Calu3 (cell line): ENCODE measurements around the gene CHST1. TPM values are rescaled to one million over a fixed set of nuclear protein-coding genes. Genes with fewer than 3 reads are reported as not detected.
A peak's percentile ranks its signal among the peaks of the same experiment; 100 is the strongest.

Experiments
- BruUV-seq: library from RNA; stranded (reverse); fragments of 400-500 nt; replicated peaks from 2 replicates; lab custom pipeline; 2021; lab: Mats Ljungman, UMichigan
- CTCF ChIA-PET: fragments of 300-600 bp; sonication (Branson Sonifier 250); formaldehyde crosslinking; loops from one replicate; lab custom pipeline; 2022; ENCODE audit warnings: antibody characterized with exemption; lab: Charles Lee
- DNase-seq: peaks from one replicate; pipeline ENCODE4 v3.0.0; 2022
- H3K27ac Mint-ChIP-seq: one replicate; pipeline ENCODE4 v1.8.0; 2022; ENCODE audit warnings: mixed read lengths; ENCODE audit not compliant: unreplicated experiment
- H3K27me3 Mint-ChIP-seq: one replicate; pipeline ENCODE4 v1.8.0; 2022; ENCODE audit warnings: mixed read lengths; ENCODE audit not compliant: unreplicated experiment
- H3K36me3 Mint-ChIP-seq: one replicate; pipeline ENCODE4 v1.8.0; 2022; ENCODE audit warnings: mild to moderate bottlenecking, moderate library complexity, mixed read lengths; ENCODE audit not compliant: insufficient read depth, unreplicated experiment
- H3K4me1 Mint-ChIP-seq: one replicate; pipeline ENCODE4 v1.8.0; 2022; ENCODE audit warnings: mild to moderate bottlenecking, low read depth, mixed read lengths; ENCODE audit not compliant: unreplicated experiment
- H3K4me3 Mint-ChIP-seq: one replicate; pipeline ENCODE4 v1.8.0; 2022; ENCODE audit warnings: mild to moderate bottlenecking, low read depth, moderate library complexity, mixed read lengths; ENCODE audit not compliant: unreplicated experiment
- H3K9me3 Mint-ChIP-seq: one replicate; pipeline ENCODE4 v1.8.0; 2022; ENCODE audit warnings: low read depth, mixed read lengths; ENCODE audit not compliant: unreplicated experiment
- CTCF ChIP-seq: fragments of 200-600 bp; IDR thresholded peaks from one replicate; pipeline ENCODE4 v1.8.0; 2022; ENCODE audit warnings: antibody characterized with exemption; ENCODE audit not compliant: unreplicated experiment
- intact Hi-C: fragments of 100-400 bp; cut with micrococcal nuclease; formaldehyde crosslinking; loops from one replicate; pipeline ENCODE4 v1.10.0; 2022; ENCODE audit not compliant: unreplicated experiment
- total RNA-seq: library from RNA; stranded (reverse); gene quantifications from 2 replicates; pipeline ENCODE4 v1.2.3, GENCODE V29; 2022

CHST1 gene
- total RNA-seq, 1 experiment from 2014 or later, result not detected

GRCh38 chr11:45655831-45656230 lies 9.6 kb downstream of the CHST1 start:
- Mint-ChIP-seq H3K27me3 (peaks cover 94% of the 10 kb centered on the region), H3K36me3 (no peaks in the 10 kb centered on the region), H3K4me1 (no peaks in the 10 kb centered on the region), H3K9me3 (no peaks in the 10 kb centered on the region), H3K4me3 (no peak overlapping the region), H3K27ac (no peak overlapping the region)
- DNase-seq, result no peak
- CTCF ChIA-PET, result interaction anchor here (0.6 to 2.4 kb wide), 5 partner anchors 11 to 284 kb away, joined by 3 to 8 read pairs (median 4); no protein-coding TSS in a partner anchor
- intact Hi-C loops, result loop anchor here (10.0 kb wide), 2 partner anchors 281 to 311 kb away; no protein-coding TSS in a partner anchor
- BruUV-seq, result no TSS peak
- TF ChIP-seq CTCF, result no peak

GRCh38 chr11:45655347-45655756 lies 10.1 kb downstream of the CHST1 start:
- no peaks in the 10 kb centered on the region for H3K36me3 Mint-ChIP-seq
- no peaks in the 10 kb centered on the region for H3K4me1 Mint-ChIP-seq
- no peak overlapping the region for H3K27ac Mint-ChIP-seq
- no peak overlapping the region for H3K4me3 Mint-ChIP-seq
- H3K9me3 Mint-ChIP-seq, result no peaks in the 10 kb centered on the region
- intact Hi-C loops, result loop anchor here (10.0 kb wide), 2 partner anchors 281 to 311 kb away; no protein-coding TSS in a partner anchor
- DNase-seq, result peak; percentile 80
- BruUV-seq, result no TSS peak
- CTCF ChIA-PET, result interaction anchor here (1.0 to 1.6 kb wide), 5 partner anchors 9 to 284 kb away, joined by 3 to 8 read pairs (median 5); no protein-coding TSS in a partner anchor
- H3K27me3 Mint-ChIP-seq, result peaks cover 94% of the 10 kb centered on the region
- peak; percentile 89 for TF ChIP-seq CTCF

- H3K27me3 Mint-ChIP-seq, result peaks cover 94% of the 10 kb centered on the region
- no peaks in the 10 kb centered on the region for H3K4me1 Mint-ChIP-seq
- TF ChIP-seq CTCF, result no peak
- H3K27ac Mint-ChIP-seq, result no peak overlapping the region
- no peak overlapping the region for H3K4me3 Mint-ChIP-seq
- intact Hi-C loops, result loop anchor here (10.0 kb wide), 2 partner anchors 280 to 310 kb away; no protein-coding TSS in a partner anchor
- CTCF ChIA-PET, result interaction anchor here (0.7 to 1.6 kb wide), 6 partner anchors 9 to 284 kb away, joined by 3 to 8 read pairs (median 4); no protein-coding TSS in a partner anchor
- H3K9me3 Mint-ChIP-seq, result no peaks in the 10 kb centered on the region
- no peaks in the 10 kb centered on the region for H3K36me3 Mint-ChIP-seq
- BruUV-seq, result no TSS peak
- no peak for DNase-seq
Observed at GRCh38 chr11:45655012-45655283, 10.5 kb downstream of the CHST1 start.

- Mint-ChIP-seq H3K27me3 (peaks cover 90% of the 10 kb centered on the region), H3K4me3 (no peak overlapping the region), H3K27ac (no peak overlapping the region), H3K36me3 (no peaks in the 10 kb centered on the region), H3K4me1 (no peaks in the 10 kb centered on the region), H3K9me3 (no peaks in the 10 kb centered on the region)
- no peak for DNase-seq
- intact Hi-C loops, result loop anchor here (10.0 kb wide), 2 partner anchors 280 to 310 kb away; no protein-coding TSS in a partner anchor
- no TSS peak for BruUV-seq
- TF ChIP-seq CTCF, result no peak
- CTCF ChIA-PET, result interaction anchor here (0.7 to 1.6 kb wide), 6 partner anchors 8 to 283 kb away, joined by 3 to 8 read pairs (median 4); no protein-coding TSS in a partner anchor
Observed at GRCh38 chr11:45654231-45655011, 11.0 kb downstream of the CHST1 start.
